Ascending aorta (tissue), 2 donors: ENCODE results near the gene ST8SIA5. TPM values are rescaled to one million over a fixed set of nuclear protein-coding genes. Genes with fewer than 3 reads are reported as not detected.
A peak's percentile ranks its signal among the peaks of the same experiment; 100 is the strongest.
"Not testable (repeated sequence)": the region's sequence is repeated elsewhere in the genome, so short reads cannot be mapped to it uniquely, and the experiment has no call there.

ENCODE experiments used
- DNase-seq, 2 donors: peaks; one replicate each; pipeline ENCODE4 v3.0.0-alpha.2; 2019; ENCODE audit warnings: low spot score in 2 of 2
- H3K27ac ChIP-seq, 2 donors: fragments of 200-600 bp; sonication (generic); one replicate each; pipeline ENCODE4 v1.5.1; 2016 to 2017; ENCODE audit warnings: mild to moderate bottlenecking in 1 of 2
- H3K27me3 ChIP-seq: fragments of 200-600 bp; sonication (generic); one replicate; pipeline ENCODE4 v1.5.1; 2017
- H3K36me3 ChIP-seq, 2 donors: fragments of 200-600 bp; sonication (generic); one replicate each; pipeline ENCODE4 v1.5.1; 2016
- H3K4me1 ChIP-seq, 2 donors: fragments of 200-600 bp; sonication (generic); one replicate each; pipeline ENCODE4 v1.5.1; 2016 to 2017; ENCODE audit warnings: mild to moderate bottlenecking in 1 of 2
- H3K4me3 ChIP-seq, 2 donors: fragments of 200-600 bp; sonication (generic); one replicate each; pipeline ENCODE4 v1.5.1; 2016 to 2017; ENCODE audit warnings: mild to moderate bottlenecking in 1 of 2
- H3K9me3 ChIP-seq, 2 donors: fragments of 200-600 bp; sonication (generic); one replicate each; pipeline ENCODE4 v1.5.1; 2016
- CTCF ChIP-seq, 3 experiments: fragments of 200-600 bp in 2 of 3; fragments of 450-650 bp in 1 of 3; sonication (generic) in 2 of 3; IDR thresholded peaks; one replicate each; pipeline ENCODE4 v1.5.1; 2016 to 2019; ENCODE audit warnings: antibody characterized with exemption in 3 of 3, mild to moderate bottlenecking in 1 of 3, moderate library complexity in 1 of 3
- intact Hi-C: fragments of 100-400 bp; cut with DNase I; formaldehyde crosslinking; loops from one replicate; pipeline ENCODE4 v1.15.1; 2023
- total RNA-seq: library from RNA; depleted of rRNA; stranded (reverse); fragments of >200 nt; gene quantifications from one replicate; pipeline ENCODE4 v1.1.0, GENCODE V29; 2016

The ST8SIA5 gene
- 0.11 TPM for total RNA-seq

GRCh38 chr18:46756559-46757201 lies at the start of gene ST8SIA5:
Gene ST8SIA5, minus strand, starts transcription at chr18:46757053. Its CDS starts 545 bp downstream, at chr18:46756508.
- no peak for TF ChIP-seq CTCF (IDR thresholded peaks at IDR 0.05)
- intact Hi-C loops = no loop called here
- peaks cover 0 to 3% of the 10 kb centered on the region in 2 donors for H3K4me1 ChIP-seq
- peak within 1 kb of the TSS; percentile 50 to 51 for H3K4me3 ChIP-seq
- peaks cover 6% of the 10 kb centered on the region for H3K27me3 ChIP-seq
- H3K36me3 ChIP-seq = no peaks in the 10 kb centered on the region
- H3K9me3 ChIP-seq = no peaks in the 10 kb centered on the region
- H3K27ac ChIP-seq = no peak within 1 kb of the TSS
- no peak for DNase-seq

GRCh38 chr18:46795945-46796344 lies 39.1 kb upstream of the ST8SIA5 start:
- H3K4me1 ChIP-seq, H3K4me3 ChIP-seq, H3K36me3 ChIP-seq, intact Hi-C loops, H3K27me3 ChIP-seq, H3K27ac ChIP-seq, DNase-seq, H3K9me3 ChIP-seq: not testable (repeated sequence)

GRCh38 chr18:46794607-46795006 lies 37.8 kb upstream of the ST8SIA5 start:
- intact Hi-C loops = no loop called here
- no peak overlapping the region for H3K4me3 ChIP-seq
- no peak for TF ChIP-seq CTCF (IDR thresholded peaks at IDR 0.05)
- H3K27ac ChIP-seq = no peak overlapping the region
- H3K4me1 ChIP-seq = no peaks in the 10 kb centered on the region
- no peak for DNase-seq
- no peaks in the 10 kb centered on the region for H3K36me3 ChIP-seq
- H3K27me3 ChIP-seq = no peaks in the 10 kb centered on the region
- no peaks in the 10 kb centered on the region for H3K9me3 ChIP-seq

- Histone ChIP-seq H3K36me3 (no peaks in the 10 kb centered on the region), H3K9me3 (no peaks in the 10 kb centered on the region), H3K4me1 (no peaks in the 10 kb centered on the region), H3K4me3 (no peak overlapping the region), H3K27ac (no peak overlapping the region), H3K27me3 (no peaks in the 10 kb centered on the region)
- intact Hi-C loops = no loop called here
- no peak for DNase-seq
- no peak for TF ChIP-seq CTCF (IDR thresholded peaks at IDR 0.05)
Observed at GRCh38 chr18:46793565-46793964, 36.7 kb upstream of the ST8SIA5 start.

- Histone ChIP-seq H3K27me3 (no peaks in the 10 kb centered on the region), H3K4me3 (no peak overlapping the region), H3K9me3 (peaks cover 0 to 7% of the 10 kb centered on the region in 2 donors), H3K27ac (no peak overlapping the region), H3K4me1 (no peaks in the 10 kb centered on the region), H3K36me3 (no peaks in the 10 kb centered on the region)
- TF ChIP-seq CTCF (IDR thresholded peaks at IDR 0.05) = no peak
- no peak for DNase-seq
- intact Hi-C loops = no loop called here
Observed at GRCh38 chr18:46789088-46789487, 32.2 kb upstream of the ST8SIA5 start.

GRCh38 chr18:46787674-46788073 lies 30.8 kb upstream of the ST8SIA5 start:
- no peak overlapping the region for H3K4me3 ChIP-seq
- no peaks in the 10 kb centered on the region for H3K4me1 ChIP-seq
- intact Hi-C loops = no loop called here
- no peak for TF ChIP-seq CTCF (IDR thresholded peaks at IDR 0.05)
- H3K27me3 ChIP-seq = no peaks in the 10 kb centered on the region
- no peaks in the 10 kb centered on the region for H3K36me3 ChIP-seq
- no peak for DNase-seq
- H3K9me3 ChIP-seq = peaks cover 0 to 7% of the 10 kb centered on the region in 2 donors
- no peak overlapping the region for H3K27ac ChIP-seq
